ENCODE results near the gene PRKAG3. TPM values are rescaled to one million over a fixed set of nuclear protein-coding genes. Genes with fewer than 3 reads are reported as not detected.

PRKAG3 gene
- total RNA-seq, 1 experiment from 2014 or later, result not detected

DNA sequence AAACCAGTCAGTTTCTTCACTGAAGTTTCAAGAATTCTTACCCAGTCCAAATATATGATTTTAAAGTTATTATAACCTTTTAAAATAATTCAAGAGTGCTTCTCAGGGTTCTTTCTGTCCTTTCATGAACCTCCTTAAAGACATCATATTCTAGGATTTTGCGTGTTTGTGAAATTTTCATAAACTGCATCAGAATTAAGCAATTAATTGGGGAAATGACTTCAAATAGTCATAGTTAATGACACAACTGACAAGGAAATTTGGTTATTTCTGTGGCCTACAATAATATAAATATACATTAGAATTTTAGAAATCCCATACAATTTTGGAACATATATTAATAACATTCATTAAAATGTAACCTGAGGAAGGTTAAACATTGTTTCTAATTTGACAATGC is 39.2 kb downstream of the PRKAG3 start:
- peaks cover 5% of the 10 kb centered on the region for H3K4me1 Mint-ChIP-seq (ENCODE audit: low read depth, unreplicated experiment)
- H3K9me3 Mint-ChIP-seq (ENCODE audit: unreplicated experiment), result no peaks in the 10 kb centered on the region
- no peak overlapping the region for H3K4me3 Mint-ChIP-seq (ENCODE audit: unreplicated experiment)
- TF ChIP-seq, protein P1, sequence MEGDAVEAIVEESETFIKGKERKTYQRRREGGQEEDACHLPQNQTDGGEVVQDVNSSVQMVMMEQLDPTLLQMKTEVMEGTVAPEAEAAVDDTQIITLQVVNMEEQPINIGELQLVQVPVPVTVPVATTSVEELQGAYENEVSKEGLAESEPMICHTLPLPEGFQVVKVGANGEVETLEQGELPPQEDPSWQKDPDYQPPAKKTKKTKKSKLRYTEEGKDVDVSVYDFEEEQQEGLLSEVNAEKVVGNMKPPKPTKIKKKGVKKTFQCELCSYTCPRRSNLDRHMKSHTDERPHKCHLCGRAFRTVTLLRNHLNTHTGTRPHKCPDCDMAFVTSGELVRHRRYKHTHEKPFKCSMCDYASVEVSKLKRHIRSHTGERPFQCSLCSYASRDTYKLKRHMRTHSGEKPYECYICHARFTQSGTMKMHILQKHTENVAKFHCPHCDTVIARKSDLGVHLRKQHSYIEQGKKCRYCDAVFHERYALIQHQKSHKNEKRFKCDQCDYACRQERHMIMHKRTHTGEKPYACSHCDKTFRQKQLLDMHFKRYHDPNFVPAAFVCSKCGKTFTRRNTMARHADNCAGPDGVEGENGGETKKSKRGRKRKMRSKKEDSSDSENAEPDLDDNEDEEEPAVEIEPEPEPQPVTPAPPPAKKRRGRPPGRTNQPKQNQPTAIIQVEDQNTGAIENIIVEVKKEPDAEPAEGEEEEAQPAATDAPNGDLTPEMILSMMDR (IDR thresholded peaks at IDR 0.05; ENCODE audit: insufficient read depth in 1 of 2, low read depth in 1 of 2, low read length in 1 of 2, severe bottlenecking in 1 of 2, unreplicated experiment in 1 of 2), result no peak
- intact Hi-C loops (cut with micrococcal nuclease; ENCODE audit: unreplicated experiment), result no loop called here
- H3K36me3 ChIP-seq (ENCODE audit: control insufficient read depth, insufficient read depth, low read length), result no peaks in the 10 kb centered on the region
- no peak overlapping the region for H3K27ac Mint-ChIP-seq (ENCODE audit: unreplicated experiment)
- no peaks in the 10 kb centered on the region for H3K27me3 Mint-ChIP-seq (ENCODE audit: insufficient read depth, unreplicated experiment)
- no peak overlapping the region for H3K4me3 ChIP-seq (ENCODE audit: low read depth, low read length)
- no peaks in the 10 kb centered on the region for H3K9me3 ChIP-seq
- BruUV-seq (replicated peaks), result no TSS peak
- ChIA-PET POLR2A (no interaction called here), CTCF (no interaction called here)
- H3K4me1 ChIP-seq, result no peaks in the 10 kb centered on the region
- no peak for DNase-seq
- no peaks in the 10 kb centered on the region for H3K27me3 ChIP-seq (replicated peaks; ENCODE audit: control insufficient read depth, insufficient read depth, low read length)
- no peaks in the 10 kb centered on the region for H3K36me3 Mint-ChIP-seq (ENCODE audit: insufficient read depth, unreplicated experiment)

DNA sequence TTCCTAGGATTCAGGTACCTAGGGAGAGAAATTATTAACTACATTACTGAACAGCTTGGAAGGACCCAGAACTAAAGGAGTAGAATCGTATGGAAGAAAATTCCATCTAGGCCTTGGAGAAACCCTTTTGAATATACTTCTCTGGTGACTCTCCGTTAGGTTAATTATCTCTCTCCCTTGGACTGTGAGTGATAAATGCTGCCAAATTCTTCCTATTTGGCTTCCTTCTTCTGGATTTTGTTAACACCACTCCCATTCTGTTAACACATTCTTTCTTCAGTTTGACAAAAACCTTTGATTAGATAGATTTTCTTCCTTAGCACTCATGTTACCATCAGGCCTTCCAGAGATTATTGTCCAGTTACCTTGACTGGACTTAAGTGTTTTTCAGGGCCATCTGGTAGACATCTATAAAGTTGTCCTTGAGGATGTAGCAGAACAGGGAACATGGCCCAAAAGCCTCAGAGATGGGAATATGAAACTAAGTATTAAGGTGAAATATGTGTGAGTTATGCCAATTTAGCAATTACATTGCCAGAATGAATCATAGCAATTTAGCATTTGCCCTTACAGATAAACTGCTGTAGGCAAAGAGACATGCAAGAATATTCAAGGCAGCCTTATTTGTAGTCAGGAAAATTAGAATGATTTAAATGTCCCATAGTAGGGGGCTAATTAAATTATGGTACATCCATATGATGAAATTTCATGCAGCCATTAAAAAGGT is 42.9 kb downstream of the PRKAG3 start:
- CTCF ChIA-PET, result no interaction called here
- DNase-seq, result no peak
- TF ChIP-seq, protein P1 (IDR thresholded peaks at IDR 0.05; ENCODE audit: insufficient read depth in 1 of 2, low read depth in 1 of 2, low read length in 1 of 2, severe bottlenecking in 1 of 2, unreplicated experiment in 1 of 2), result no peak
- Histone ChIP-seq H3K9me3 (no peaks in the 10 kb centered on the region), H3K36me3 (ENCODE audit: control insufficient read depth, insufficient read depth, low read length) (no peaks in the 10 kb centered on the region), H3K4me3 (ENCODE audit: low read depth, low read length) (no peak overlapping the region), H3K4me1 (0 out of 2 replicates have a peak, but pooled peaks cover 4% of the 10 kb centered on the region), H3K27me3 (replicated peaks; ENCODE audit: control insufficient read depth, insufficient read depth, low read length) (no peaks in the 10 kb centered on the region)
- intact Hi-C loops (cut with micrococcal nuclease; ENCODE audit: unreplicated experiment), result no loop called here
- H3K27ac Mint-ChIP-seq (ENCODE audit: unreplicated experiment), result no peak overlapping the region
- no peaks in the 10 kb centered on the region for H3K36me3 Mint-ChIP-seq (ENCODE audit: insufficient read depth, unreplicated experiment)
- peaks cover 10% of the 10 kb centered on the region for H3K4me1 Mint-ChIP-seq (ENCODE audit: low read depth, unreplicated experiment)
- no TSS peak for BruUV-seq (replicated peaks)
- no peaks in the 10 kb centered on the region for H3K27me3 Mint-ChIP-seq (ENCODE audit: insufficient read depth, unreplicated experiment)
- no peak overlapping the region for H3K4me3 Mint-ChIP-seq (ENCODE audit: unreplicated experiment)
- POLR2A ChIA-PET, result no interaction called here
- H3K9me3 Mint-ChIP-seq (ENCODE audit: unreplicated experiment), result no peaks in the 10 kb centered on the region

DNA sequence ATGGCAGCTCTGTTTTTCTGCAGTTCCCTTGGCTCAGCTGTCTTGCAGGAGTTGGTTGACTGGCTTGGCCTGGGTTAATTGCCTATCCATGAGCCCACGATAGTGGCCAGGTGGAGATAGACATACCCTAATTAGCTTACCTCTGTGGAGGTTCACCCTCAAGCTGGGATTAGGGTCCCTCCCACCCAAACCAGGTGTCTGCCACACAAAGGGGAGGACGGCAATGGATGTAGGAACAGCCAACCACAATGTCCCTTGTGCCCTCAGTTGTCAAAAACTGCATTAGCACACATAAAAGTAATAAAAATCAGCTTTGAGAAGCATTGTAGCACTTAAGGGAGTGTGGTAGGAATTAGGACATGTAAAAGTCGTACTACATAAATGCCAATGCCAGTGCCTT is 45.5 kb downstream of the PRKAG3 start:
- H3K27me3 ChIP-seq (replicated peaks; ENCODE audit: control insufficient read depth, insufficient read depth, low read length), result no peaks in the 10 kb centered on the region
- no peaks in the 10 kb centered on the region for H3K36me3 Mint-ChIP-seq (ENCODE audit: insufficient read depth, unreplicated experiment)
- ChIA-PET CTCF (no interaction called here), POLR2A (no interaction called here)
- no peak overlapping the region for H3K4me3 ChIP-seq (ENCODE audit: low read depth, low read length)
- TF ChIP-seq, protein P1 (IDR thresholded peaks at IDR 0.05; ENCODE audit: insufficient read depth in 1 of 2, low read depth in 1 of 2, low read length in 1 of 2, severe bottlenecking in 1 of 2, unreplicated experiment in 1 of 2), result no peak
- no peak for DNase-seq
- no TSS peak for BruUV-seq (replicated peaks)
- no peaks in the 10 kb centered on the region for H3K36me3 ChIP-seq (ENCODE audit: control insufficient read depth, insufficient read depth, low read length)
- H3K4me1 ChIP-seq, result 0 out of 2 replicates have a peak, but pooled peaks cover 7% of the 10 kb centered on the region
- H3K9me3 Mint-ChIP-seq (ENCODE audit: unreplicated experiment), result no peaks in the 10 kb centered on the region
- intact Hi-C loops (cut with micrococcal nuclease; ENCODE audit: unreplicated experiment), result no loop called here
- H3K9me3 ChIP-seq, result no peaks in the 10 kb centered on the region
- no peak overlapping the region for H3K4me3 Mint-ChIP-seq (ENCODE audit: unreplicated experiment)
- H3K27me3 Mint-ChIP-seq (ENCODE audit: insufficient read depth, unreplicated experiment), result no peaks in the 10 kb centered on the region
- peaks cover 24% of the 10 kb centered on the region for H3K4me1 Mint-ChIP-seq (ENCODE audit: low read depth, unreplicated experiment)
- H3K27ac Mint-ChIP-seq (ENCODE audit: unreplicated experiment), result no peak overlapping the region
